Measurements from ENCODE around the gene CDKAL1. TPM values are rescaled to one million over a fixed set of nuclear protein-coding genes. Genes with fewer than 3 reads are reported as not detected.

Gene CDKAL1
- total RNA-seq, 1 donor from 2014 or later: 9.1 TPM

DNA sequence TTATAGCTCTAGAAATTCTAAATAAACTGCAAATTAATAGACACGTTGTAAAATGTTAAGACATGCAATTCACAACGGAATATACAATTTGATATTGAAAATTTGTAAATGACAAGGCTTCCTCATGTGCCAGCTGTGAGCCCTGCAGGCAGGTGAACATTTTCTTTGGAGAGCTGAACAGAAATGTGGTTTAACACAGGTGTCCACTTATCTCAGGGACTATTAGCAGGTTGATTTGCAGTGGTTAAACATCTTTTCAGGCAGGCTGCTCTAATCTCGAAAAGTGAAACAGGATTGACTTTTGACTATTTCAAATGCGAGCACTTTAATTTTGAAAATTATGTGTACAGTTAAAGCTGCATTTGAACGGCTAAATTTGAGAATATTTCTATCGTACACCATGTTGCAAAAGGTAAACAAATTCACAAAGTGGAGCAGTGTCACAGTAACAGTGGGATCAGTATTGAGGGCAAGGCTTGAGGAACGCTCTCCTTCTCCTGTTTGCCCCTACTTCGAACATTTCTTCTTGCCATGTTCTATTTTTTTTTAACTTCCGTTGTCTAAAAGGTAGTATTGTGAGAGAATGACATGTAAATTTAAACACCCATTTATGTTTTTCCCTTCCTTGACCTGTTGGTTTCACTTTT, 210.8 kb downstream of the CDKAL1 start:
- DNase-seq: no peak
- no peaks in the 10 kb centered on the region for H3K4me1 ChIP-seq
- no peak overlapping the region for H3K27ac ChIP-seq (replicated peaks)
- H3K9me3 ChIP-seq (replicated peaks): peaks cover 8% of the 10 kb centered on the region
- intact Hi-C loops (cut with micrococcal nuclease): no loop called here
- H3K4me3 ChIP-seq: no peak overlapping the region
- TF ChIP-seq, protein P1, sequence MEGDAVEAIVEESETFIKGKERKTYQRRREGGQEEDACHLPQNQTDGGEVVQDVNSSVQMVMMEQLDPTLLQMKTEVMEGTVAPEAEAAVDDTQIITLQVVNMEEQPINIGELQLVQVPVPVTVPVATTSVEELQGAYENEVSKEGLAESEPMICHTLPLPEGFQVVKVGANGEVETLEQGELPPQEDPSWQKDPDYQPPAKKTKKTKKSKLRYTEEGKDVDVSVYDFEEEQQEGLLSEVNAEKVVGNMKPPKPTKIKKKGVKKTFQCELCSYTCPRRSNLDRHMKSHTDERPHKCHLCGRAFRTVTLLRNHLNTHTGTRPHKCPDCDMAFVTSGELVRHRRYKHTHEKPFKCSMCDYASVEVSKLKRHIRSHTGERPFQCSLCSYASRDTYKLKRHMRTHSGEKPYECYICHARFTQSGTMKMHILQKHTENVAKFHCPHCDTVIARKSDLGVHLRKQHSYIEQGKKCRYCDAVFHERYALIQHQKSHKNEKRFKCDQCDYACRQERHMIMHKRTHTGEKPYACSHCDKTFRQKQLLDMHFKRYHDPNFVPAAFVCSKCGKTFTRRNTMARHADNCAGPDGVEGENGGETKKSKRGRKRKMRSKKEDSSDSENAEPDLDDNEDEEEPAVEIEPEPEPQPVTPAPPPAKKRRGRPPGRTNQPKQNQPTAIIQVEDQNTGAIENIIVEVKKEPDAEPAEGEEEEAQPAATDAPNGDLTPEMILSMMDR (IDR thresholded peaks at IDR 0.05; ENCODE audit: borderline replicate concordance): no peak
- peaks cover 7% of the 10 kb centered on the region for H3K36me3 ChIP-seq
- H3K27me3 ChIP-seq (ENCODE audit: low read depth): no peaks in the 10 kb centered on the region

DNA sequence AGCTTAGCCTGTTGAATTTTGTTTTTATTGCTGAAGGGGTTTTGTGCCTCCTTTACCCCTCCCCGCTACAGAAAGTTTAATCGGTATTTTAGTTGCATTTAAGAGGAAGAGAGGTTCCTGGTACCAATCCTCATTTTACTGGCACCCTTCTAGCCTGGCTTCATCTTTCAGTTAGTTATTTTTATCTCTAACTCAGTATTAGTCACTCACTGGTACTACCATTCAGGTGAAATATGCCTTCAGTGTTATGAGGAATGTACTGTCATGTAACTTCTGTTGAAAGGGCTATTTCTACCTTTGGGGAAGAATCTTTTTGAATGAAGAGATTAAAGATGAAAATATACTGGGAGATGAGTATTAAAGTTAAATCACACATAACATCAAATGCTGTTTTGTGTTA, 211.8 kb downstream of the CDKAL1 start:
- H3K27me3 ChIP-seq (ENCODE audit: low read depth): no peaks in the 10 kb centered on the region
- H3K27ac ChIP-seq (replicated peaks): no peak overlapping the region
- H3K4me3 ChIP-seq: no peak overlapping the region

DNA sequence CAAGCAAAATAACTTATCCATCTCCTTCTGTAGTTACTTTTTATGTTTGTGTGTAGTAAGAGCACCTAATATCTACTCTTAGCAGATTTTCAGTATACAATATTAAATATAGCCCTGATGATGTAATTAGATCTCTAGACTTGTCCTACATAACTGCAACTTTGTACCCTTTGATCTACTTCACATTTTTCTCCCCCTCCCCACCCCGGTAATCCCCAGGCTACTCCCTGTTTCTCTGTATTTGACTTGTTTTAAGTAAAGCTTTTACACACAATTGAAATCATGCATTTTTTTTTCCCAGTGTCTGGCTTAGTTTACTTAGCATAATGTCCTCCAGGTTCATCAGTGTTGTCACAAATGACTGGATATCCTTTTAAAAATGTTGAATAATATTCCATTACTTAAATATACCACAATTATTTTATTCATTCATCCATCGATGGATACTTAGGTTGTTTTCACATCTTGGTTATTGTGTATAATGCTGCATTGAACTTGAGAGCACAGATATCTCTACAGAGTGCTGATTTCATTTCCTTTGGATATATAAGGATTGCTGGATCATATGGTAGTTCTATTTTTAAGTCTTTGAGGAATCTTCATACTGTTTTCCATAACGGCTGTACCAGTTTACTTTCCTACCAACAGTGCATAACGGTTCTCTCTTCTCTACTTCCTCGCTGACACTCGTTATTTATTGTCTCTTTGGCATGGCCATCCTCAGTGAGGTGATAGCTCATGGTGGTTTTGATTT, 212.7 kb downstream of the CDKAL1 start:
- TF ChIP-seq, protein P1 (IDR thresholded peaks at IDR 0.05; ENCODE audit: borderline replicate concordance): no peak
- Histone ChIP-seq H3K27ac (replicated peaks) (no peak overlapping the region), H3K4me3 (no peak overlapping the region), H3K36me3 (no peaks in the 10 kb centered on the region), H3K27me3 (ENCODE audit: low read depth) (no peaks in the 10 kb centered on the region), H3K4me1 (no peaks in the 10 kb centered on the region), H3K9me3 (replicated peaks) (no peaks in the 10 kb centered on the region)
- no peak for DNase-seq
- intact Hi-C loops (cut with micrococcal nuclease): no loop called here

More for the DNA sequence above, 211.8 kb downstream of the CDKAL1 start:
- H3K9me3 ChIP-seq (replicated peaks): peaks cover 8% of the 10 kb centered on the region
- H3K4me1 ChIP-seq: no peaks in the 10 kb centered on the region
- H3K36me3 ChIP-seq: peaks cover 7% of the 10 kb centered on the region
- TF ChIP-seq, protein P1 (IDR thresholded peaks at IDR 0.05; ENCODE audit: borderline replicate concordance): no peak
- DNase-seq: no peak
- intact Hi-C loops (cut with micrococcal nuclease): no loop called here

DNA sequence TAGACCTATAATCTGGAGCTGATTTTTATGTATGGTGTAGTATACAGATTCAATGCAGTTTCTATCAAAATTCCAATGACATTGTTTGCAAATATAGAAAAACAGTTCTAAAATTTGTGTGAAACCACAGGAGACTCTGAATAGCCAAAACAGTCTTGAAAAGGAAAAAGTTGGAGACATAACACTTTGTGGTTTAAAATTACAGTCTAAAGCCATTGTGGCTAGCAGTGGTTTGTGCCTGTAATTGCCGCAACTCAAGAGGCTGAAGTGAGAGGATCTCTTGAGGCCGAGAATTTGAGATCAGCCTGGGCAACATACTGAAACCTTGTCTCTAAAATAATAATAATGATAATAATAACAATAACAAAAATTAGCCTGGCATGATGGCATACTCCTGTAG, 213.7 kb downstream of the CDKAL1 start:
- no peak for DNase-seq

DNA sequence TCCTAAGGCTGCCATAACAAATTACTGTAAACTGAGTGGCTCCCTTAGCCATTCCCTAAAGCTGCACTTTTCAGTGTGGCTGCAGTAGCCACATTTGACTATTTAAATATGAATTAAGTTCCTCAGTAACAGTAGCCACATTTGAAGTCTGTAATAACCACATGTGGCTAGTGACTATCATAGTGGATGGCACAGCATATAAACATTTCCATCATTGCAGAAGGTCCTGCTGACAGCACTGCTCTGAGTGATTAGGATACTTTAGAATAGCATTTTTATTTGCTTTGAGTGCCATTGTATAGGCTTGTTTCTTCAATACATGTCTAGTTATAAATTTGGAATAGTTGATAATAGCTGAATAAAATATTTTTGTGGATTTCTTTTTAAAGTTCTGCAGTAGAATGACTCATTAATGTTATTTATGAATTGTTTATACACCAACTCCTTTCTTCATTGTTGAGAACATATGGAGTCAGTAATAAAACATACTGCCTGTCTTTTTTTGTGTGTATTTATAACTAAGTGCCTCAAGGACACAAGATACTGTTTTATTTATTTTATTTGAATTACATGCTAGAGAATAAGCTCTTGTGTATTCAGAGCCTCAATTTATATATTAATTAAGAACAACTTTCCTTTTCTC, 217.2 kb downstream of the CDKAL1 start:
- no peaks in the 10 kb centered on the region for H3K27me3 ChIP-seq (ENCODE audit: low read depth)
- no peak for DNase-seq
- no peaks in the 10 kb centered on the region for H3K4me1 ChIP-seq
- TF ChIP-seq, protein P1 (IDR thresholded peaks at IDR 0.05; ENCODE audit: borderline replicate concordance): no peak
- no peak overlapping the region for H3K27ac ChIP-seq (replicated peaks)
- intact Hi-C loops (cut with micrococcal nuclease): no loop called here
- no peak overlapping the region for H3K4me3 ChIP-seq
- no peaks in the 10 kb centered on the region for H3K36me3 ChIP-seq
- peaks cover 6% of the 10 kb centered on the region for H3K9me3 ChIP-seq (replicated peaks)

More for the DNA sequence above, 213.7 kb downstream of the CDKAL1 start:
- intact Hi-C loops (cut with micrococcal nuclease): no loop called here
- TF ChIP-seq, protein P1 (IDR thresholded peaks at IDR 0.05; ENCODE audit: borderline replicate concordance): no peak
- H3K9me3 ChIP-seq (replicated peaks): no peaks in the 10 kb centered on the region
- H3K27ac ChIP-seq (replicated peaks): no peak overlapping the region
- no peak overlapping the region for H3K4me3 ChIP-seq
- H3K36me3 ChIP-seq: no peaks in the 10 kb centered on the region
- H3K27me3 ChIP-seq (ENCODE audit: low read depth): no peaks in the 10 kb centered on the region
- H3K4me1 ChIP-seq: no peaks in the 10 kb centered on the region
